Retinal pigment epithelial cell (primary cell): ENCODE measurements around the gene LRRC41.
"Not testable (repeated sequence)": the region's sequence is repeated elsewhere in the genome, so short reads cannot be mapped to it uniquely, and the experiment has no call there.

Experiments used
- DNase-seq: peaks from one replicate; pipeline ENCODE4 v3.0.0-alpha.2; 2010; ENCODE audit warnings: low read depth
- H3K4me3 ChIP-seq: 2 replicates; pipeline ENCODE4 v1.5.1; 2011; ENCODE audit warnings: mild to moderate bottlenecking, low read length, control low read depth, moderate library complexity
- CTCF ChIP-seq: conservative IDR thresholded peaks from 2 replicates; pipeline ENCODE4 v1.5.1; 2011; ENCODE audit warnings: low read depth, low read length, control low read depth, inconsistent platforms

The LRRC41 gene

GRCh38 chr1:46333300-46334029 lies 30.0 kb upstream of the LRRC41 start:
- H3K4me3 ChIP-seq: no peak overlapping the region
- DNase-seq: no peak
- TF ChIP-seq CTCF: peak; percentile 52

GRCh38 chr1:46331786-46332540 lies 28.5 kb upstream of the LRRC41 start:
- not testable (repeated sequence) for H3K4me3 ChIP-seq, DNase-seq

GRCh38 chr1:46330381-46330780 lies 27.0 kb upstream of the LRRC41 start:
- not testable (repeated sequence) for DNase-seq, H3K4me3 ChIP-seq

- H3K4me3 ChIP-seq, DNase-seq: not testable (repeated sequence)
Observed at GRCh38 chr1:46329807-46330206, 26.4 kb upstream of the LRRC41 start.

GRCh38 chr1:46328182-46328581 lies 24.8 kb upstream of the LRRC41 start:
- H3K4me3 ChIP-seq, DNase-seq: not testable (repeated sequence)

GRCh38 chr1:46325285-46326076 lies 22.1 kb upstream of the LRRC41 start:
- not testable (repeated sequence) for DNase-seq, H3K4me3 ChIP-seq

- not testable (repeated sequence) for H3K4me3 ChIP-seq, DNase-seq
Observed at GRCh38 chr1:46322191-46322590, 18.8 kb upstream of the LRRC41 start.

- not testable (repeated sequence) for DNase-seq
Observed at GRCh38 chr1:46319960-46320914, 16.8 kb upstream of the LRRC41 start.

GRCh38 chr1:46319301-46319700 lies 15.9 kb upstream of the LRRC41 start:
- H3K4me3 ChIP-seq, DNase-seq: not testable (repeated sequence)

More at GRCh38 chr1:46319960-46320914, 16.8 kb upstream of the LRRC41 start:
- H3K4me3 ChIP-seq: not testable (repeated sequence)

- no peak overlapping the region for H3K4me3 ChIP-seq
- DNase-seq: no peak
- TF ChIP-seq CTCF: no peak
Observed at GRCh38 chr1:46317323-46317722, 13.9 kb upstream of the LRRC41 start.
